GM18868 (cell line): Measurements from ENCODE around the gene ANKRD53.
A peak's percentile ranks its signal among the peaks of the same experiment; 100 is the strongest.

Experiments used
- ATAC-seq: cut with Tn5 transposase; IDR thresholded peaks from one replicate; pipeline ENCODE4 v1.9.1; 2021; ENCODE audit warnings: mild to moderate bottlenecking, moderate library complexity; ENCODE audit not compliant: unreplicated experiment

ANKRD53 gene

GRCh38 chr2:70942396-70943204 is 35.8 kb upstream of the ANKRD53 start:
- ATAC-seq, result no peak

GRCh38 chr2:70943205-70943871 is 35.1 kb upstream of the ANKRD53 start:
- ATAC-seq, result no peak

GRCh38 chr2:70944111-70944690 is 34.2 kb upstream of the ANKRD53 start:
- ATAC-seq, result no peak

DNA sequence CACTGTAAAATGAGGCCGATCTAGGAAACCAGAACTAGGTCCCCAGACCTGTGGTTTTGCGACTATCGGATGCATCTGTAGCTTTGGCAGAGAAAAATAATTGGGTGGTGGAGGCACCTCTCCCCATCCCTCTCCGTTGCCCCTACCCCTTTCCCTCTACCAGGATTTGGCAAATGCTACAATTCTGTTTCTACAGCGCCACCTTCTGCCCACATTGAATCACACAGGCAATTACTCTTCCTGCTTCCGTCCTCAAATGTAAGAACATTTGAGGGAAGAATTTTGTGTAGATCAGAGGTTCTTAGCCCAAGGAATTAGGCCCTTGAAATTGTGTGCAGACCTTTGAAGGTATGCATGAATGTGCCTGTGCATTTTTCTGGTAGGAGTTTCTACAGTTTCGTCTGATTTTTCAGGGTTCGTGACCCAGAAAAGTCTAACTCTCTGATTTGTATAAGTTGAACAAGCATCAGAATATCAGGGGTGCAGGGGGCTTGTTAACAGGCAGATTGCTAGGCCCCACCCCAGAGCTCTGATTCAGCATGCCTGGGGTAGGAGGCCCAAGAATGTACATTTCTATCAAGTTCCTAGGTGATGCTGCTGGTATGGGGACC is 31.5 kb upstream of the ANKRD53 start:
- ATAC-seq, result no peak

DNA sequence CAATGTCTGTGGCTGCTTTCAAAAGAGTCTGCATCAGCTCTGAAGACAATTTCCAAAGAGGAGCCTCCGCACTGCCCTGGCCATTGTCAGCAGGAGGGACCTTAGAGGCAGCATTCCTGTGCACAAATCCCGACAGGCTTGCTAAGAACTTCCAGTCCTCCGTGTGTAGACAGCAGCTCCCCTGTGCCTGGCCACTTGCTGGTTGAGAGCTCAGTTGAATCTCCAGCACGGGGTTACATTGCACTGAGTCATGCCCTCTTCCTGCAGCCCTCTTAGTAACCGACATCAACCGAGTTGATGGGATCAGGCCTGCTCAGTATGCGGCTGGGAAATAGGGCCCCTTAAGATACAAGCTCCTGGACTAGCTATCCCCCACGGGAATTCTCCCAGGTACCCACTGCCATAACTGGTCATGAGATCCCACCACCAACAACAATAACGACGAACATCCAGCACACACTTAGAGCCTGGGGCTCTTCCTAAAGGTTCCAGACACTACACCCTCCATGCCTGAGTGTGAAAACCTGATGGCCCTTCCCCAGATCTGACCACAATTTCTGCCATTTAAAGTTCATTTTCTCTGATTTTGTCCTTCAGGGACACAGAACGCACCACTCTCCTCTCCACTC is 30.8 kb upstream of the ANKRD53 start:
- ATAC-seq, result no peak

- ATAC-seq, result peak; percentile 84
These were observed 30.0 kb upstream of the ANKRD53 start for GRCh38 chr2:70948337-70949003.

DNA sequence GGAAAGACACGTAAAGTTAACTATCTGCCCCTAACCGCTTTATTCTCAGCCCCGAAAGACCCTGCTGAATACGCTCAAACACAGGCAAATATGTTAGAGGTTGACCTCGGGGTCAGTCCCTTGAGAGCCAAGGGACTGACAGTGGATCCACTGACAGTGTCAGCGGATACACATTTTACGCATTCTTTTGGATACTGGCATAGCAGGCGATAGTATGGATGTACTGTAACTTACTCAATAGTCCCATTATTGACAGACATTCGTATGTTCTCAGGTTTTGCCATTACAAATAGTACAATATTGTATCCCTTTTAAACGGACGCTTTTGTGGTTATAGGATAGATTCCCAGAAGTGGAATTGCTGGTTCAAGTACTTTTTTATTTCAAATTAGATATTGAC is 29.3 kb upstream of the ANKRD53 start:
- no peak for ATAC-seq

DNA sequence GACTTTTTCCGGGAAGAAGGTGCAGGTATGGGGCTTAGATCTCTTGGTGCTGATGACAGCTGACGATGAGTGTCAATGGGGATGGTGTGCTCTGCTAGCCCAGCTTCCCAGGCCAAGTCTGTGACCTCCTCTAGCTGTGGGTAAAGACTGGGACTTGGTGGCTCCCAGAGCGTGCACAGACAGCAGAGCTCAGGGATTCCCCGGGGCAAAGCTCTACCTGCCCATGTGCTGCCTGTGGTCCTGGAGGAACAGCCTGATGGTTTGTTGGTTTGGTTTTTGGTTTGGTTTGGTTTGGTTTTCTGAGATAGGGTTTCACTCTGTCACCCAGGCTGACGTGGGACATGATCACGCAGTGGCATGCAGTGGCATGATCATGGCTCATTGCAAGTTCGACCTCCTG is 23.5 kb upstream of the ANKRD53 start:
- ATAC-seq, result no peak

- no peak for ATAC-seq
These were observed 22.3 kb upstream of the ANKRD53 start for GRCh38 chr2:70956141-70956540.

DNA sequence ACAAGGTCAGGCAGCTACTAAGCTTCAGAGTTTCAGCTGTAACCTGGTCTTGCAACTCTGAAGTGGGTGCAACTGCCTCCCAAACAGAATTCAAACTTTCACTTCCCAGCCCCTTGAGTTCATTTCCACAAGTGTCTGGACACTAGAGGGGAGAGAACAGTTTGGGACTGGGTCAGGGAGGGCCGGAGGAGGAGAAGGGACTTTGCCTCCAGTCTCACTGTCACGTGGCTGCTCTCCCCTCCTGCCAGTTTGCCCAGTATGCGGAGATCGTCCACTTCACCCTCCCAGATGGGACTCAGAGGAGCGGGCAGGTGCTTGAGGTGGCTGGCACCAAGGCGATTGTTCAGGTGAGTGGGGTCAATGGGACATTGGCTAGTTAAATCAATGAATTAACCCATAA is 20.6 kb upstream of the ANKRD53 start:
- ATAC-seq, result no peak

- no peak for ATAC-seq
These were observed 19.7 kb upstream of the ANKRD53 start for GRCh38 chr2:70958759-70959158.

DNA sequence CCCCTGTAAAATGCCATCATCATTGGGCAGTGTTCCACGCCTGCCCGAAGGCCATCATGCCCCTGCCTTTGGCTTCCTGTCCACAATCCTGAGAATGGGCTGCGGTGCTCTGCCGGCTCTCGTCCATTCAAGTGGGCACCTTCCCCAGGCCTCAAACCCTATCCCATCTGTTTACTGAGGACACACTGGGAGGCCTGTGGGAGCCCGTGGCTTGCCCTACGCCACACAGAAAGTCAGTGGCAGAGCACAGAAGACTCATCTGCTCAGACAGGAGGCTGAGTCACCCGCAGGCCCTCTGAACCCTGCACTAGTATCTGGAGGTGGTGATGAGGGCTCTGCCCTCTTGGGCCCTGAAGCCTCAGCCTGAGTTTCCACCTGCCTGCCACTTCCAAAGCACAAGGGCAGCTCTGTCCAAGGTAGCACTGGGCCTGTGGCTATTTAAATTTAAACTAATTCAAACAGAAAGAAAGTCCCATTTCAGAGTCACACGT is 19.1 kb upstream of the ANKRD53 start:
- ATAC-seq, result no peak

DNA sequence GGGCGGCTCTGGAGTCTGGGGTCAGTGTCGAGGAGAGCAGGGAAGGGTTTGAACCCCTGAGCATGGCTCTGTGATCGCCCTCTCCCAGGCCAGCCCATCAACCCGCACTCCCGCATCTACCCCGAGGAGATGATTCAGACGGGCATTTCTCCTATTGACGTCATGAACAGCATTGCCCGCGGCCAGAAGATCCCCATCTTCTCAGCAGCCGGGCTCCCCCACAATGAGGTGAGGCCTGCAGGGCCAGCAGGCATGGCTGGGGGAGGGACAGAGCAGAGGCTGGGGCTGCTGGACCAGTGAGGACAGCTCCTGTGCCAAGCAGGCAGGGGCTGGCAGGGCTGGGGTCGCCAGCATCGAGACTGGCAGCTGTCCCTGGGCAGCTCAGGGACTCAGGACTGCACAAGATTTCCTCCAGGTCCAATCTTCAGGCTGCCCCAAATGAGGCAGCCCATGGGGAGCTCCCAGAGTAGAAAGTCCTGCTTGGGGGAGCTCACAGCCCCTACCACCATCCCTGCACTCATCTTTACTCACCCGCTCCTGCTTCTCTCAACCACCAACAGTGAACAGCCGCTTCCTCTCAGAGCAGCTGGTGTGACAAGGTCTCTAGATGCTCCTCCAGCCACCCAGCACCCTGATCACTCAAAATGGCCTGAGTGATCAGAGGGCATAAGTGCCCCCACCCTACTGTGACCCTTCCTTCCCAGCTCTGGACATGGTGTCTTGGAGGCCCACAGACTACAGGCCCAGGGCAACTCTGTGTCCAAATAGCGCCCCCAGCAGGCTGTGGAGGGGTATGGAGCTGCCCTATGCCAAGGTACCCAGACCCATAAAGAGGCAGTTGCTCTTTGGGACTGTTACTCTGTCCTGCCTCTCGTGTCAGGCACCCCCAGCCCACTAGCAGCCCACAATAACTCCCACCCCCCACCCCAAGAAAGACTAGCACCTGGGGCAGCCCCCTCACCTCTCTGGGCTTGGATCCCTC is 18.3 kb upstream of the ANKRD53 start:
- ATAC-seq, result no peak

GRCh38 chr2:70960833-70961647 is 17.4 kb upstream of the ANKRD53 start:
- no peak for ATAC-seq

- ATAC-seq, result no peak
These were observed 16.8 kb upstream of the ANKRD53 start for GRCh38 chr2:70961648-70961994.

GRCh38 chr2:70962211-70962884 is 16.1 kb upstream of the ANKRD53 start:
- no peak for ATAC-seq

- no peak for ATAC-seq
These were observed 15.2 kb upstream of the ANKRD53 start for GRCh38 chr2:70962885-70963878.
